Measurements from ENCODE around the gene CDCA7L.

DNA sequence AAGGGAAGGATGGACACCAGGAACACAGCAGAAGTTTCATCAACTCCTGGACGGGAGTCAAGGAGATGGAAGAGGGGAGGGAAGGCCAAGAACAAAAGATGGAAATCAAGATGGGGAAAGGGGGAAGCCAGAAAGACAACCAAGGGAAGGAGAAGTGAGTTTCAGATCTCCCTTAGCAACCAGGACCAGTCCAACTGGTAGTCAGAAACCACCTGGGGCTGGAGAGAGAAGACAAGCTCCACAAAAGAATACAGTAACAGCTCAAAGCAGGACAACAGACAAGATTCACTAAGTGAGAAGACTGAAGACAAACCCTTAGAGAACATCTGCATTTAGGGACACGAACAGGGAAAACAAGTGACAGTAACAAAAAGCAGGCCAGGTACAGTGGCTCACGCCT is 30.6 kb downstream of the CDCA7L start:
- TF ChIP-seq, protein P1, sequence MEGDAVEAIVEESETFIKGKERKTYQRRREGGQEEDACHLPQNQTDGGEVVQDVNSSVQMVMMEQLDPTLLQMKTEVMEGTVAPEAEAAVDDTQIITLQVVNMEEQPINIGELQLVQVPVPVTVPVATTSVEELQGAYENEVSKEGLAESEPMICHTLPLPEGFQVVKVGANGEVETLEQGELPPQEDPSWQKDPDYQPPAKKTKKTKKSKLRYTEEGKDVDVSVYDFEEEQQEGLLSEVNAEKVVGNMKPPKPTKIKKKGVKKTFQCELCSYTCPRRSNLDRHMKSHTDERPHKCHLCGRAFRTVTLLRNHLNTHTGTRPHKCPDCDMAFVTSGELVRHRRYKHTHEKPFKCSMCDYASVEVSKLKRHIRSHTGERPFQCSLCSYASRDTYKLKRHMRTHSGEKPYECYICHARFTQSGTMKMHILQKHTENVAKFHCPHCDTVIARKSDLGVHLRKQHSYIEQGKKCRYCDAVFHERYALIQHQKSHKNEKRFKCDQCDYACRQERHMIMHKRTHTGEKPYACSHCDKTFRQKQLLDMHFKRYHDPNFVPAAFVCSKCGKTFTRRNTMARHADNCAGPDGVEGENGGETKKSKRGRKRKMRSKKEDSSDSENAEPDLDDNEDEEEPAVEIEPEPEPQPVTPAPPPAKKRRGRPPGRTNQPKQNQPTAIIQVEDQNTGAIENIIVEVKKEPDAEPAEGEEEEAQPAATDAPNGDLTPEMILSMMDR (IDR thresholded peaks at IDR 0.05; ENCODE audit: low read depth, low read length, poor library complexity, severe bottlenecking) = no peak
- no peak for TF ChIP-seq EZH2phosphoT487 (IDR thresholded peaks at IDR 0.05; ENCODE audit: borderline replicate concordance, low read length)
